Astrocyte (in vitro differentiated cells and primary cell): ENCODE results near the gene DNAH5. TPM values are rescaled to one million over a fixed set of nuclear protein-coding genes. Genes with fewer than 3 reads are reported as not detected.

ENCODE experiments used
- DNase-seq: peaks from one replicate; pipeline ENCODE4 v3.0.0-alpha.2; 2010; ENCODE audit warnings: low read depth
- FAIRE-seq: peaks from 2 replicates; lab custom pipeline; 2011; peaks lifted over from hg19 to GRCh38; lab: Jason Lieb, UNC
- H2AFZ ChIP-seq: 2 replicates; pipeline ENCODE4 v1.6.0; 2012; ENCODE audit warnings: low read depth, low read length, inconsistent platforms
- H3K27ac ChIP-seq: 2 replicates; pipeline ENCODE4 v1.5.1; 2011; ENCODE audit warnings: low read depth, low read length, inconsistent platforms
- H3K27me3 ChIP-seq: 2 replicates; pipeline ENCODE4 v1.6.0; 2011; ENCODE audit warnings: low read length, inconsistent platforms; ENCODE audit not compliant: insufficient read depth
- H3K36me3 ChIP-seq: 2 replicates; pipeline ENCODE4 v1.5.1; 2011; ENCODE audit warnings: low read length, inconsistent platforms; ENCODE audit not compliant: insufficient read depth
- H3K4me1 ChIP-seq: 2 replicates; pipeline ENCODE4 v1.5.1; 2011; ENCODE audit warnings: low read length, inconsistent platforms; ENCODE audit not compliant: insufficient read depth
- H3K4me2 ChIP-seq: 2 replicates; pipeline ENCODE4 v1.6.0; 2012; ENCODE audit warnings: low read length, inconsistent platforms
- H3K4me3 ChIP-seq: 2 replicates; pipeline ENCODE4 v1.5.1; 2011; ENCODE audit warnings: low read depth, mild to moderate bottlenecking, low read length, inconsistent platforms; ENCODE audit not compliant: insufficient read depth
- H3K79me2 ChIP-seq: 2 replicates; pipeline ENCODE4 v1.6.0; 2012; ENCODE audit warnings: mild to moderate bottlenecking, low read length, inconsistent platforms; ENCODE audit not compliant: insufficient read depth
- H3K9ac ChIP-seq: 2 replicates; pipeline ENCODE4 v1.6.0; 2012; ENCODE audit warnings: mild to moderate bottlenecking, low read length, inconsistent platforms
- H3K9me3 ChIP-seq: 2 replicates; pipeline ENCODE4 v1.5.1; 2012; ENCODE audit warnings: low read depth, mild to moderate bottlenecking, low read length, inconsistent platforms; ENCODE audit not compliant: insufficient read depth
- H4K20me1 ChIP-seq: 2 replicates; pipeline ENCODE4 v1.6.0; 2012; ENCODE audit warnings: low read length, inconsistent platforms; ENCODE audit not compliant: insufficient read depth
- H3K27ac Mint-ChIP-seq: one replicate; pipeline ENCODE4 v1.8.0; 2021; ENCODE audit warnings: mild to moderate bottlenecking, mixed read lengths; ENCODE audit not compliant: unreplicated experiment
- H3K27me3 Mint-ChIP-seq: one replicate; pipeline ENCODE4 v1.8.0; 2021; ENCODE audit warnings: low read depth, mixed read lengths; ENCODE audit not compliant: unreplicated experiment
- H3K36me3 Mint-ChIP-seq: one replicate; pipeline ENCODE4 v1.8.0; 2021; ENCODE audit warnings: low read depth, mixed read lengths; ENCODE audit not compliant: unreplicated experiment
- H3K4me1 Mint-ChIP-seq: one replicate; pipeline ENCODE4 v1.8.0; 2021; ENCODE audit warnings: low read depth, mixed read lengths; ENCODE audit not compliant: unreplicated experiment
- H3K4me3 Mint-ChIP-seq: one replicate; pipeline ENCODE4 v1.8.0; 2021; ENCODE audit warnings: mild to moderate bottlenecking, moderate library complexity, mixed read lengths; ENCODE audit not compliant: unreplicated experiment
- H3K9me3 Mint-ChIP-seq: one replicate; pipeline ENCODE4 v1.8.0; 2021; ENCODE audit warnings: mild to moderate bottlenecking, mixed read lengths; ENCODE audit not compliant: unreplicated experiment
- EZH2 ChIP-seq: IDR thresholded peaks from 2 replicates; pipeline ENCODE4 v1.6.1; 2012; ENCODE audit warnings: mild to moderate bottlenecking, low read length, inconsistent platforms; ENCODE audit not compliant: insufficient read depth
- total RNA-seq: library from RNA; stranded (reverse); gene quantifications from 2 replicates; pipeline ENCODE4 v1.2.1, GENCODE V29; 2021
- TF ChIP-seq, protein P1 (sequence below): IDR thresholded peaks from 2 replicates; pipeline ENCODE4 v1.5.1; 2011; ENCODE audit warnings: low read depth, mild to moderate bottlenecking, inconsistent platforms, low read length, moderate library complexity; ENCODE audit not compliant: insufficient read depth

The DNAH5 gene
- total RNA-seq, 1 donor from 2014 or later = 3.4 TPM

DNA sequence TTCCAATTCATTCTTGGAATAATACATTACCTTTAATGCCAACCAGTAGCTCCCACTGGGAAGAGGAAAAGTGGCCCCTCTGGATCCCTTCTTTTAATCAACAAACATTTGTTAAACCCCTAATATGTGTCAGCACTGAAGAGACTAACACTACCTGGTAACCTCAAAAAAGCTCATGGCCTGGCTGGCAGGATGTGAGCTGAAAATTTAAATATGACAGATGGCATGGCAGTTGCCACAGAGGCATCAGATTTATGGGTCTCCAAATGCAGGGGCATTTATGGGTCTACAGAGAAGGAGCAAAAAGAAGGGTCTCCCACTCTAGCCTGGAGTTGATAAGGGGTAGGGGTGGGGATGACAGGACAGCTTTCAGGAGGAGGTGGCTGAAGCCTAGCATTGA is 12.5 kb downstream of the DNAH5 start:
- H3K27ac ChIP-seq = no peak overlapping the region

DNA sequence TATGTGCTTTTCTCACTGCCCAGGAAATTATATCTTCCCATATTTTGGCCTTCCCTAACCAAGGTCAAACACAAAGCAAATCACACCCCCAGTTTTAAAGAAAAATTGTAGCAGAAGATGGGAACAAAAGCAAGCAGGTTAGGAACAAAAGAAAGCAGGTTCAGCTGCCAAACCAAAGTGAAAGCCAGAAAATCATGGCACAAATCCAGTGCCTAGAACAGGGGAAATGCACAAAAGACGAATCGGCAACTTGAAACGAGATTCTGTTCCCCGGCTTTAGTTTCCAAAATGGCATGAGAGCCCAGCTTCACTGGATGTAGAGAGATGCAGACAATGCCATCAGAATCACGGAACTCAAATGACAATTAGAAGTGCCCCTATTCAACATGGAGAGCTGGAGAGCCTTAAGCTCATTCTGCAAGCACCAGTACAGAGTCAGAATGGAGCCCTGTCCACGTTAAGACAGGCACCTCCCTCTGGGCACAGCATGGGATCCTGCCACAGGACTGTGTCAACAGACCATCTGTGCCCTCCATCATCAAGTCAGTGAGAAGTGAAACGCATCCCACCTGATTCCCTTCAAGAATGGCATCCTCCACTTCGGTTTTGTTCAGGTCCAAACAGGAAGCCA is 13.8 kb downstream of the DNAH5 start:
- H3K4me1 Mint-ChIP-seq = peaks cover 7% of the 10 kb centered on the region
- Histone ChIP-seq H3K4me3 (peak overlapping the region; percentile 8), H4K20me1 (no peaks in the 10 kb centered on the region), H3K9ac (no peak overlapping the region), H3K4me1 (no peaks in the 10 kb centered on the region), H3K36me3 (no peaks in the 10 kb centered on the region), H3K4me2 (peak overlapping the region; percentile 71), H3K27ac (no peak overlapping the region), H3K79me2 (no peaks in the 10 kb centered on the region), H3K27me3 (no peaks in the 10 kb centered on the region), H2AFZ (peak overlapping the region; percentile 54), H3K9me3 (peaks cover 5% of the 10 kb centered on the region)
- H3K27ac Mint-ChIP-seq = no peak overlapping the region
- H3K4me3 Mint-ChIP-seq = no peak overlapping the region
- peaks cover 5% of the 10 kb centered on the region for H3K9me3 Mint-ChIP-seq
- DNase-seq = no peak
- peaks cover 8% of the 10 kb centered on the region for H3K36me3 Mint-ChIP-seq
- no peaks in the 10 kb centered on the region for H3K27me3 Mint-ChIP-seq
- TF ChIP-seq, protein P1, sequence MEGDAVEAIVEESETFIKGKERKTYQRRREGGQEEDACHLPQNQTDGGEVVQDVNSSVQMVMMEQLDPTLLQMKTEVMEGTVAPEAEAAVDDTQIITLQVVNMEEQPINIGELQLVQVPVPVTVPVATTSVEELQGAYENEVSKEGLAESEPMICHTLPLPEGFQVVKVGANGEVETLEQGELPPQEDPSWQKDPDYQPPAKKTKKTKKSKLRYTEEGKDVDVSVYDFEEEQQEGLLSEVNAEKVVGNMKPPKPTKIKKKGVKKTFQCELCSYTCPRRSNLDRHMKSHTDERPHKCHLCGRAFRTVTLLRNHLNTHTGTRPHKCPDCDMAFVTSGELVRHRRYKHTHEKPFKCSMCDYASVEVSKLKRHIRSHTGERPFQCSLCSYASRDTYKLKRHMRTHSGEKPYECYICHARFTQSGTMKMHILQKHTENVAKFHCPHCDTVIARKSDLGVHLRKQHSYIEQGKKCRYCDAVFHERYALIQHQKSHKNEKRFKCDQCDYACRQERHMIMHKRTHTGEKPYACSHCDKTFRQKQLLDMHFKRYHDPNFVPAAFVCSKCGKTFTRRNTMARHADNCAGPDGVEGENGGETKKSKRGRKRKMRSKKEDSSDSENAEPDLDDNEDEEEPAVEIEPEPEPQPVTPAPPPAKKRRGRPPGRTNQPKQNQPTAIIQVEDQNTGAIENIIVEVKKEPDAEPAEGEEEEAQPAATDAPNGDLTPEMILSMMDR = no peak
- TF ChIP-seq EZH2 = no peak
- no peak for FAIRE-seq

More for the DNA sequence above, 12.5 kb downstream of the DNAH5 start:
- Mint-ChIP-seq H3K36me3 (peaks cover 3% of the 10 kb centered on the region), H3K27me3 (no peaks in the 10 kb centered on the region), H3K27ac (no peak overlapping the region), H3K4me1 (peaks cover 7% of the 10 kb centered on the region), H3K4me3 (no peak overlapping the region), H3K9me3 (peaks cover 3% of the 10 kb centered on the region)
- no peak for DNase-seq
- Histone ChIP-seq H4K20me1 (no peaks in the 10 kb centered on the region), H3K9ac (no peak overlapping the region), H3K27me3 (peaks cover 3% of the 10 kb centered on the region), H2AFZ (no peak overlapping the region), H3K4me1 (no peaks in the 10 kb centered on the region), H3K36me3 (no peaks in the 10 kb centered on the region), H3K79me2 (no peaks in the 10 kb centered on the region), H3K4me2 (no peak overlapping the region), H3K4me3 (no peak overlapping the region), H3K9me3 (peaks cover 5% of the 10 kb centered on the region)
- no peak for FAIRE-seq
- TF ChIP-seq, protein P1 = no peak
- no peak for TF ChIP-seq EZH2

DNA sequence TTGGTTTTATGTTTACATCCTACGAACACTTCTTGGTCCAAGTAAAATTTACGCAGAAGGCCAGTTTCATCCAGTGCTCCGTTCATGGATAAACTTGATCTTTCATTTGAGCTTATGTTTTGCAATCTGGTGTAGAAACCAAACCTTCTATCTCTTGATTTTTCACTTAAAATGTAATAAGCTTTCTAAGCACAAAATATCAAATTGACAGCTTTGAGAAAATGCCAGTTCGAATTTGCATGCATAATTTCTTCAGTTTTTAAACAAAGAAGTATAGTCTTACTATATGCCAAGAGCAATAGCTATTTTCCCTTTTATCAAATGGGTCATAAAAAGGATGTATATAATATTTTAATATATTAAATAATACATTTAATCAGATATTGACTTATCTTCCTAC is 17.8 kb downstream of the DNAH5 start:
- Histone ChIP-seq H4K20me1 (no peaks in the 10 kb centered on the region), H3K27ac (no peak overlapping the region), H3K9ac (no peak overlapping the region), H3K4me1 (no peaks in the 10 kb centered on the region), H3K4me3 (no peak overlapping the region), H3K9me3 (no peaks in the 10 kb centered on the region), H3K4me2 (no peak overlapping the region), H3K27me3 (no peaks in the 10 kb centered on the region), H3K36me3 (no peaks in the 10 kb centered on the region), H3K79me2 (no peaks in the 10 kb centered on the region), H2AFZ (no peak overlapping the region)
- Mint-ChIP-seq H3K4me1 (peaks cover 5% of the 10 kb centered on the region), H3K27ac (no peak overlapping the region), H3K27me3 (no peaks in the 10 kb centered on the region), H3K36me3 (peaks cover 15% of the 10 kb centered on the region), H3K9me3 (peaks cover 6% of the 10 kb centered on the region), H3K4me3 (no peak overlapping the region)
- FAIRE-seq (no peak), DNase-seq (no peak)
- no peak for TF ChIP-seq EZH2
- TF ChIP-seq, protein P1 = no peak
